HCT116 (cell line): ENCODE data around the gene DRG2. TPM values are rescaled to one million over a fixed set of nuclear protein-coding genes. Genes with fewer than 3 reads are reported as not detected.

Source experiments
- ATAC-seq: fragments of 200-7000 bp; cut with Tn5 transposase; 2 replicates; pipeline ENCODE4 v1.9.1; 2020; ENCODE audit warnings: mild to moderate bottlenecking, moderate library complexity
- BruUV-seq: library from RNA; stranded (reverse); fragments of 400-500 nt; replicated peaks from 2 replicates; lab custom pipeline; 2021; lab: Mats Ljungman, UMichigan
- CTCF ChIA-PET: fragments of 300-600 bp; sonication (Branson Sonifier 250); formaldehyde crosslinking; loops from one replicate; lab custom pipeline; 2021; ENCODE audit warnings: antibody characterized with exemption; lab: Charles Lee
- POLR2A ChIA-PET: fragments of 300-600, 350-600 bp; sonication (Branson Sonifier 250); formaldehyde crosslinking; loops from one replicate; lab custom pipeline; 2021; ENCODE audit warnings: antibody characterized with exemption; lab: Charles Lee
- RAD21 ChIA-PET, 2 experiments: fragments of 300-600 bp; sonication (Branson Sonifier 250); formaldehyde crosslinking; loops; one replicate each; lab custom pipeline; 2023; ENCODE audit warnings: low total read pairs in 2 of 2; ENCODE audit not compliant: uncharacterized antibody in 2 of 2, unreplicated experiment in 2 of 2, low non-redundant PET in 1 of 2; lab: Charles Lee
- DNase-seq: peaks from one replicate; pipeline ENCODE4 v3.0.0-alpha.2; 2010; ENCODE audit warnings: low read depth, low spot score
- H2AFZ ChIP-seq: fragments of 200-600 bp; shearing (Covaris generic), sonication (generic); 2 replicates; pipeline ENCODE4 v1.6.1; 2017; ENCODE audit warnings: low read depth, mixed run types, mixed read lengths, antibody characterized with exemption, low read length; ENCODE audit not compliant: poor library complexity, severe bottlenecking
- H3K27ac ChIP-seq: 2 replicates; pipeline ENCODE4 v1.5.1; 2012; ENCODE audit warnings: low read depth, low read length
- H3K27me3 ChIP-seq: fragments of 200-600 bp; sonication (generic); 2 replicates; pipeline ENCODE4 v1.6.1; 2016; ENCODE audit warnings: mixed run types, low read length, mixed read lengths; ENCODE audit not compliant: insufficient read depth
- H3K36me3 ChIP-seq, 2 experiments: fragments of 200-500 bp in 1 of 2; fragments of 200-600 bp in 1 of 2; sonication (Bioruptor generic) in 1 of 2; sonication (generic) in 1 of 2; 2 replicates each; pipeline versions ENCODE4 v1.5.1 to v1.6.1; 2014 to 2016; ENCODE audit warnings: low read length in 2 of 2, inconsistent platforms in 1 of 2, mixed read lengths in 1 of 2, mixed run types in 1 of 2; ENCODE audit not compliant: insufficient read depth in 2 of 2, control insufficient read depth in 1 of 2
- H3K4me1 ChIP-seq, 2 experiments: fragments of 200-600 bp in 1 of 2; sonication (generic) in 1 of 2; 2 replicates each; pipeline versions ENCODE4 v1.5.1 to v1.6.1; 2012 to 2017; ENCODE audit warnings: low read length in 2 of 2, inconsistent platforms in 1 of 2, mild to moderate bottlenecking in 1 of 2, mixed read lengths in 1 of 2, mixed run types in 1 of 2, moderate library complexity in 1 of 2; ENCODE audit not compliant: insufficient read depth in 2 of 2, control insufficient read depth in 1 of 2
- H3K4me2 ChIP-seq: fragments of 200-600 bp; sonication (generic); 2 replicates; pipeline ENCODE4 v1.6.1; 2017; ENCODE audit warnings: mixed run types, low read length, mixed read lengths
- H3K4me3 ChIP-seq, 2 experiments: fragments of 200-600 bp in 1 of 2; sonication (generic) in 1 of 2; replicated peaks in 1 of 2; 2 replicates each; pipeline ENCODE4 v1.5.1; 2011 to 2016; ENCODE audit warnings: low read length in 2 of 2, control low read depth in 1 of 2, low read depth in 1 of 2, mild to moderate bottlenecking in 1 of 2, mixed read lengths in 1 of 2, mixed run types in 1 of 2
- H3K79me2 ChIP-seq: fragments of 200-600 bp; sonication (generic); 2 replicates; pipeline ENCODE4 v1.6.1; 2017; ENCODE audit warnings: mild to moderate bottlenecking, mixed run types, low read length, moderate library complexity, mixed read lengths; ENCODE audit not compliant: insufficient read depth
- H3K9ac ChIP-seq: fragments of 200-600 bp; sonication (generic); 2 replicates; pipeline ENCODE4 v1.6.1; 2016; ENCODE audit warnings: low read length, mixed read lengths
- H3K9me2 ChIP-seq: fragments of 200-600 bp; sonication (generic), shearing (Covaris generic); 2 replicates; pipeline ENCODE4 v1.6.1; 2017; ENCODE audit warnings: mixed run types, mild to moderate bottlenecking, moderate library complexity; ENCODE audit not compliant: insufficient read depth
- H3K9me3 ChIP-seq, 2 experiments: fragments of 200-500 bp in 1 of 2; fragments of 200-600 bp in 1 of 2; sonication (Bioruptor generic) in 1 of 2; sonication (generic) in 1 of 2; 2 replicates each; pipeline ENCODE4 v1.6.1; 2014 to 2017; ENCODE audit warnings: low read length in 2 of 2, mixed read lengths in 2 of 2, inconsistent platforms in 1 of 2, low read depth in 1 of 2, mild to moderate bottlenecking in 1 of 2, mixed run types in 1 of 2, moderate library complexity in 1 of 2; ENCODE audit not compliant: control insufficient read depth in 1 of 2, insufficient read depth in 1 of 2
- H4K20me1 ChIP-seq: fragments of 200-600 bp; sonication (generic), shearing (Covaris generic); 2 replicates; pipeline ENCODE4 v1.6.1; 2017; ENCODE audit warnings: mixed run types, mild to moderate bottlenecking, moderate library complexity; ENCODE audit not compliant: insufficient read depth
- CEBPB ChIP-seq: IDR thresholded peaks from 2 replicates; pipeline ENCODE4 v1.6.1; 2012; ENCODE audit warnings: low read depth
- CTCF ChIP-seq, 3 experiments: fragments of 200-600 bp in 1 of 3; sonication (generic) in 1 of 3; IDR thresholded peaks in 2 of 3; conservative IDR thresholded peaks in 1 of 3; 2 replicates each; pipeline ENCODE4 v1.5.1; 2012 to 2017; ENCODE audit warnings: low read depth in 2 of 3, low read length in 2 of 3, antibody characterized with exemption in 1 of 3, borderline replicate concordance in 1 of 3, control low read depth in 1 of 3, mild to moderate bottlenecking in 1 of 3, mixed read lengths in 1 of 3, mixed run types in 1 of 3, moderate library complexity in 1 of 3; ENCODE audit not compliant: insufficient read depth in 1 of 3
- ELF1 ChIP-seq: IDR thresholded peaks from 2 replicates; pipeline ENCODE4 v1.6.1; 2012; ENCODE audit warnings: low read depth, borderline replicate concordance
- EZH2phosphoT487 ChIP-seq: fragments of 200-600 bp; IDR thresholded peaks from 2 replicates; pipeline ENCODE4 v1.6.1; 2018; ENCODE audit warnings: antibody characterized with exemption, borderline replicate concordance
- JUND ChIP-seq: IDR thresholded peaks from 2 replicates; pipeline ENCODE4 v1.6.1; 2012
- MAX ChIP-seq: IDR thresholded peaks from 2 replicates; pipeline ENCODE4 v1.6.1; 2012
- POLR2AphosphoS5 ChIP-seq: IDR thresholded peaks from 2 replicates; pipeline ENCODE4 v1.6.1; 2011; ENCODE audit warnings: mild to moderate bottlenecking, low read depth, low read length, moderate library complexity
- SIN3A ChIP-seq: IDR thresholded peaks from 2 replicates; pipeline ENCODE4 v1.6.1; 2012; ENCODE audit warnings: low read depth
- SP1 ChIP-seq: IDR thresholded peaks from 2 replicates; pipeline ENCODE4 v1.6.1; 2012; ENCODE audit warnings: low read depth
- TCF7L2 ChIP-seq: IDR thresholded peaks from 2 replicates; pipeline ENCODE4 v1.7.0; 2011; ENCODE audit warnings: borderline replicate concordance, inconsistent platforms; ENCODE audit not compliant: insufficient read depth, insufficient read length; ENCODE audit errors: extremely low read depth
- YY1 ChIP-seq: IDR thresholded peaks from 2 replicates; pipeline ENCODE4 v1.6.1; 2011; ENCODE audit warnings: low read length, low read depth, moderate library complexity, mild to moderate bottlenecking; ENCODE audit not compliant: insufficient replicate concordance; ENCODE audit errors: extremely low read depth
- ZFX ChIP-seq: fragments of 450-650 bp; IDR thresholded peaks from 2 replicates; pipeline ENCODE4 v1.6.1; 2017
- ZNF274 ChIP-seq: fragments of 200-500 bp; sonication (Bioruptor generic); IDR thresholded peaks from 2 replicates; pipeline ENCODE4 v1.6.1; 2014; ENCODE audit warnings: mild to moderate bottlenecking, low read depth, low read length, inconsistent platforms
- intact Hi-C: fragments of 100-400 bp; cut with micrococcal nuclease; formaldehyde crosslinking; loops from 2 replicates; pipeline ENCODE4 v1.10.0; 2022
- total RNA-seq: library from RNA; stranded (reverse); gene quantifications from one replicate; pipeline ENCODE4 v1.2.1, GENCODE V29; 2021; ENCODE audit not compliant: unreplicated experiment
- TF ChIP-seq, protein P1 (sequence below): IDR thresholded peaks from 2 replicates; pipeline ENCODE4 v1.6.1; 2012; ENCODE audit warnings: low read depth

DRG2 gene
- total RNA-seq, 1 experiment from 2014 or later: 41.0 TPM

GRCh38 chr17:18109935-18110485 is 22.3 kb downstream of the DRG2 start:
- TF ChIP-seq MAX (no peak), ELF1 (no peak), JUND (no peak), POLR2AphosphoS5 (no peak), EZH2phosphoT487 (no peak), CTCF (IDR thresholded peaks at IDR 0.05 in 2 of 3, conservative IDR thresholded peaks at IDR 0.05 in 1 of 3; ENCODE audit: borderline replicate concordance in 1 of 3, insufficient read depth in 1 of 3, low read depth in 2 of 3, low read length in 2 of 3) (no peak), SP1 (no peak), ZFX (no peak), ZNF274 (no peak), TCF7L2 (no peak), YY1 (no peak), CEBPB (no peak), SIN3A (no peak)
- TF ChIP-seq, protein P1, sequence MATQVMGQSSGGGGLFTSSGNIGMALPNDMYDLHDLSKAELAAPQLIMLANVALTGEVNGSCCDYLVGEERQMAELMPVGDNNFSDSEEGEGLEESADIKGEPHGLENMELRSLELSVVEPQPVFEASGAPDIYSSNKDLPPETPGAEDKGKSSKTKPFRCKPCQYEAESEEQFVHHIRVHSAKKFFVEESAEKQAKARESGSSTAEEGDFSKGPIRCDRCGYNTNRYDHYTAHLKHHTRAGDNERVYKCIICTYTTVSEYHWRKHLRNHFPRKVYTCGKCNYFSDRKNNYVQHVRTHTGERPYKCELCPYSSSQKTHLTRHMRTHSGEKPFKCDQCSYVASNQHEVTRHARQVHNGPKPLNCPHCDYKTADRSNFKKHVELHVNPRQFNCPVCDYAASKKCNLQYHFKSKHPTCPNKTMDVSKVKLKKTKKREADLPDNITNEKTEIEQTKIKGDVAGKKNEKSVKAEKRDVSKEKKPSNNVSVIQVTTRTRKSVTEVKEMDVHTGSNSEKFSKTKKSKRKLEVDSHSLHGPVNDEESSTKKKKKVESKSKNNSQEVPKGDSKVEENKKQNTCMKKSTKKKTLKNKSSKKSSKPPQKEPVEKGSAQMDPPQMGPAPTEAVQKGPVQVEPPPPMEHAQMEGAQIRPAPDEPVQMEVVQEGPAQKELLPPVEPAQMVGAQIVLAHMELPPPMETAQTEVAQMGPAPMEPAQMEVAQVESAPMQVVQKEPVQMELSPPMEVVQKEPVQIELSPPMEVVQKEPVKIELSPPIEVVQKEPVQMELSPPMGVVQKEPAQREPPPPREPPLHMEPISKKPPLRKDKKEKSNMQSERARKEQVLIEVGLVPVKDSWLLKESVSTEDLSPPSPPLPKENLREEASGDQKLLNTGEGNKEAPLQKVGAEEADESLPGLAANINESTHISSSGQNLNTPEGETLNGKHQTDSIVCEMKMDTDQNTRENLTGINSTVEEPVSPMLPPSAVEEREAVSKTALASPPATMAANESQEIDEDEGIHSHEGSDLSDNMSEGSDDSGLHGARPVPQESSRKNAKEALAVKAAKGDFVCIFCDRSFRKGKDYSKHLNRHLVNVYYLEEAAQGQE: no peak
- Histone ChIP-seq H3K9ac (no peak overlapping the region), H3K27ac (no peak overlapping the region), H4K20me1 (no peaks in the 10 kb centered on the region), H3K4me1 (no peaks in the 10 kb centered on the region), H3K9me3 (no peaks in the 10 kb centered on the region), H3K27me3 (no peaks in the 10 kb centered on the region), H2AFZ (no peak overlapping the region), H3K4me3 (no peak overlapping the region), H3K36me3 (no peaks in the 10 kb centered on the region; a peak in 1 of 4 replicates), H3K79me2 (no peaks in the 10 kb centered on the region), H3K9me2 (no peaks in the 10 kb centered on the region), H3K4me2 (no peak overlapping the region)
- intact Hi-C loops: no loop called here
- BruUV-seq: no TSS peak
- no peak for DNase-seq
- RAD21 ChIA-PET: no interaction called here
- no peak for ATAC-seq
- POLR2A ChIA-PET: no interaction called here
- CTCF ChIA-PET: no interaction called here
